GM21825 (cell line): ENCODE data around the gene NUDT5.
"Not testable (repeated sequence)": the region's sequence is repeated elsewhere in the genome, so short reads cannot be mapped to it uniquely, and the experiment has no call there.

Experiments
- ATAC-seq: cut with Tn5 transposase; IDR thresholded peaks from one replicate; pipeline ENCODE4 v1.9.1; 2021; ENCODE audit warnings: mild to moderate bottlenecking, moderate library complexity; ENCODE audit not compliant: unreplicated experiment

NUDT5 gene

DNA sequence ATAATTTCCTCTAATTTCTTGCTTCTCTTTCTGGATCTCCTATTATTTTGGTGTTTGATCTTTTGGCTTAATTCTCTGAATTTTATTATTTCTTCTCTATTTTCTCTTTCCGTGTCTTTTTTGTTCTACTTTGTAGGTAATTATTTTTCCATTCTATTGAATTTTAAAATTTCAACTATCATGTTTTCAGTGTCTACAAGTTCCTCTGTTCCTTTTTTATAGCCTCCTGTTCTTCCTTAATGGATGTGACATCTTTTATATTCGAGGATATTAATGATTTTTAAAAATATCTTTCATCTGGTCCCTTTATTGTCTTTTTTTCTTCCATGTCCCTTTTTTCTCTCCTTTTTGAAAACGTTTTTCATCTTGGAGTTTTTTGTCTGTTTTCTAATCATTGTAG is 11.4 kb upstream of the NUDT5 start:
- ATAC-seq = no peak

DNA sequence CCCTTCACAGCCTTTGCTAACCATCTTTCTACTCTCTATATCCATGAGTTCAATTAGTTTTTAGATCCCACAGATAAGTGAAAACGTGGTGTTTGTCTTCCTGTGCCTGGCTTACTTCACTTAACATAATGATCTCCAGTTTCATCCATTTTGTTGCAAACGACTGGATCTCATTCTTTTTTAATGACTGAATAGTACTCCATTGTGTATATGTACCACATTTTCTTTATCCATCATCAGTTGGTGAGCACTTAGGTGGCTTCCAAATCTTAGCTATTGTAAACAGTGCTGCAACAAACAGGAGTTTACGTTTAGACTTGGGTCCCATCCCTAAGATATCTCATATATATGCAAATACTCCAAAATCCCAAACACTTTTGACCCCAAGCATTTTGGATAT is 9.4 kb upstream of the NUDT5 start:
- no peak for ATAC-seq

- no peak for ATAC-seq
These were observed 6.5 kb upstream of the NUDT5 start for GRCh38 chr10:12202226-12202625.

DNA sequence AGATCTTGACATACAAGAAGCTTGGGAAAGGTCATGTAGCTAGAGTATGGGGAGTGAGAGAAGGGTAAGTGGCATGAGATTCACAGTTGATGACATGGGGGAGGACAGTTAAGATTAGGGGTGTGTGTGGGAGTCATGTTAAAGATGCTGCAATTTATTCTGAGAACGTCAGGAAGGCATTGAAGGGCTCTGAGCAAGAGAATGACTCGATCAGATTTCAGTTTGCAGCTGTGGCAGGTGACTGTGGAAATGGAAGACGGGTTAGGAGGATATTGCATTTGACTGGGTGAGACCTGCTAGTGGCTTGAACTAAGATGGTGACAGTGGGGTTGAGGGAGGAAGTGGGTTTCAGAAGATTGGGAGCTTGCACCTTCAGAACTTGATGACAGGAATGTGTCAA is 5.9 kb upstream of the NUDT5 start:
- no peak for ATAC-seq

GRCh38 chr10:12200850-12201249 is 5.2 kb upstream of the NUDT5 start:
- no peak for ATAC-seq

- ATAC-seq = no peak
These were observed 2.5 kb upstream of the NUDT5 start for GRCh38 chr10:12198156-12198555.

DNA sequence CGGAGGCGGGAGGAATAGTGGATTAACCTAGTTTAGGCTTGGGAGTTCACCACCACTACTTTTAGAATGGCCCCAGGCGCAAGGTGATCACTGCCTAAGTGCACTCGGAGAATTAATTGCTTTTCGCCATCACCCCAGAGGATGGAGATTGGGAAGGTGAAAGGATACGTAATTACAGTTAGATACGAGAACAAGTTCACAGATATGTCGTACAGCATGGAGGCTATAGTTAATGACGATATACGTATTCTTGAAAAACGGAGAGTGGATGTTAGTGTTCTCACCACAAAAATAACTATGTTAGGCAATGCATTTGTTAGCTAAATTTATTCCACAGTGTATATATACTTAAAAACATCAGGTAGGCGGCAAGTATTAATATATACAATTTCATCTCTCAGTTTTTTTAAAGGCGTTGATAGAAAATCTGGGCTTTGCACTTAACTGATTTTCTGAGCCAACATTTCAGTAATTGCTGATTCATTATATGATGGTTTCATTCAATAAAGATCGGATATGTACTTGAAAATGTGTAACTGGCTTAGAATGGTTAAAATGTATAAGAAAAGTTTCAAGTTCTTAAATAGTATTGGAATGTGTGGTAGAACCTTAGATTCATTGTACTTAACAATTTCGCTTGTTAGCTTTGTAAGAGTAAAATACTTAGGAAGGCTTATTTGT is 980 bp upstream of the NUDT5 start:
- no peak for ATAC-seq

DNA sequence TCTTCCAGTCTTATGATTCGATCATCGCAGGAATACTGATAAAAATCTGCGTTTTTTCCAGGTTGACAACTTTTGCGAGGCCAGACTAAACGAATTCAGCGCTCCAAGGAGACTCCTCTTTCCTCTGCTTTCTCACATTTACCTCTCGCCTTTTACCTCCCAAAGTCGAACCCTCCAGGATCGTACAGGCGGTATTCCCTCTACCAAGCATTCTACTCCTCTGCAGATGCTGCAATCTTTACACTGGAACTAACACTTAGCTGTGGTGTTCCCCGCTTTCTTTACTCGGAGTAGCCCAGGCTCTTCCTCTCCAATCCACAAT is 449 bp downstream of the NUDT5 start:
- ATAC-seq = peak; percentile 19

DNA sequence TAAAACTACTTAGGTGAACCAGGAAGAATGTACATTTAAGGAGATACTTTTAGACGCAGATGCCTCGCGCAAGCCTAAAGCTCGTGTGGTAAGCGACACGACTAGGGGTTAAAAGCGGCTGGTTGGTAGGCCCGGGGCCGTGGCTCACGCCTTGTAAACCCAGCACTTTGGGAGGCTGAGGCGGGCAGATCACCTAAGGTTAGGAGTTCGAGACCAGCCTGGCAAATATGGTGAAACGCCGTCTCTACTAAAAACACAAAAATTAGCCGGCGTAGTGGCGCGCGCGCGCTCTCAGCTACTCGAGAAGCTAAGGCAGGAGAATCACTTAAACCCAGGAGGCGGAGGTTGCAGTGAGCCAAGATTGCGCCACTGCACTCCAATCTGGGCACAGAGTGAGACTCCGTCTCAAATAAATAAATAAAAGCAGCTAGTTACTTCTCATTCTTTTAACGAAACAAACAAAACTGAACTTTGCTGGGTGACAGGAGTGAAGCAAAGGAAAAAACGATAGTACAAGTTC is 879 bp downstream of the NUDT5 start:
- no peak for ATAC-seq

DNA sequence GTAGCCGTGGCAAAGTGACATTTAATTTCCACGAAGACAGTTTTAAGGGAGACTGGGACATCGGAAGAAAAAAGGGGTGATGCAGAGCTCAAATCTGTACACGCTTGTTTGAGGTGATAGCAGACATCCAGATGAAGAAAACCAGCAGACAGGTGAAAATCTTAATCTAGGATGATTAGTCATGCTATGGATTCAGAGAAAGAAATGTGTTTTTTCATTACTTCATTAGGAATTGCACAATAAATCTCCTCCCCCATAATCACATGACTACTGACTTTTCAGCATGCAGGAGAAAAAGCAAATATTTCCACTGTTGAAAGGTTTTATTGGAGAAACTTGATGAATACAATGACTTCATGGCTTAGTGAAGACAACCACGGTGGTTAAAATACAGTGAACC is 2.5 kb downstream of the NUDT5 start:
- ATAC-seq = no peak

- no peak for ATAC-seq
These were observed 4.0 kb downstream of the NUDT5 start for GRCh38 chr10:12191715-12192114.

DNA sequence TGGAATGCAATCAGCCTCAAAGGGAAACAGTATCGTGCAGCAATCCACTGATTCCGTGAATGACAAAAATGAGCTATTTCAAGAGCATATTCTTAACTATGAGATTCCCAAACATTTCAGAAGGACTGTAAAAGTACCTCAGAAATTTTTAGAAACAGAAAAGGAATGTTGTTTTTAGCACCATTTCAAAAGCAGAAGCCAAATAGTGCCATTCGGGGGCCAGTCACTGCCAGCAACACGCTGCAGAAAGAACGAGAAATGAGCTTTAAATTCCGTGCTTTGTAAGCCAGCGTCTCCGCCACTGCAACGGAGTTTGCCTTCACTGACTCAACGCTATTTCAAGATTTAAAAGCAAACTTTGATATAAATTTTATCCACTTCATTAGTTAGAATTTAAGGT is 6.3 kb downstream of the NUDT5 start:
- no peak for ATAC-seq

GRCh38 chr10:12188656-12189055 is 7.0 kb downstream of the NUDT5 start:
- ATAC-seq = no peak

DNA sequence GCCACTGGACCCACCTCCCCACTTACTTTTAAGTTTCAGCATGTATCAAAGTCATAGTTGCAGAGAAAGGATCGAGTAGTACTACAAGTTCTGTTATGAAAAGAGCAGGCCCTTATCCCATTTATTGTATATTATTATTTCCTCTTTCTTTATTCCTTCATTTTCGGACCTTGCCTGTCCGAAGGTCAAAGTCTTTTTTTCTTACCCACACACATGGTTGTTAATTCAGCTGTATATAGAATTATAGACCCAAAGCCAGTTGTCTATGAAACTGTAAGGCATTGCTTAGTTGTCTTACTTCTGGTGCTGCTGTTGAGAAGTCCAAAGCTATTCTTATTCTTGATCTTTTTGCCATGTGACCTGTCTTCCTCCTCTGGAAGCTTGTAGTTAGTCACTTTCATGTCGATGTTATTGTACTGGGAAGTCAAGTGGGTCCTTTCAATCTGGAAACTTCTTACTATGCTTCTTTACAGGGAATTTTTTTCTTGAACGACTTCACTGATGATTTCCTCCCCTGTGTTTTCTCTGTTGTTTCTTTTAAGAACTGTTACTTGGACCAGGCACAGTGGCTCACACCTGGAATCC is 8.3 kb downstream of the NUDT5 start:
- no peak for ATAC-seq

DNA sequence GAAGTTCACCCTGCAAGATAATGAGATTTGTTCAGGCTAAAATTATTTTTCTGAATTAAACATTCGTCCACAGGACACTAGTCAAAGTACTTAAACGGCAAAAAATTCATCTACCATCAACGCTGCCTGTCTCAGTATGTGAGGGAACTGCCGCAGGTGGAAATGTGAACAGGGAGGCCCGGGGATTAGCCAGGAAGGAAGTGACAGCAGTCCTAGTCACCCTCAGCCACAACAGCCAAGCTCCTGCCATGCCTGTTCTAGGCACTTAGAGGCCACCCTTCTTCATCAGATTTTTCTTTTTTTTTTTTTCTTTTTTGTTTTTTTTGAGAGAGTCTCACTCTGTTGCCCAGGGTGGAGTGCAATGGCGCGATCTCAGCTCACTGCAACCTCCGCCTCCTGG is 9.4 kb downstream of the NUDT5 start:
- ATAC-seq = no peak

DNA sequence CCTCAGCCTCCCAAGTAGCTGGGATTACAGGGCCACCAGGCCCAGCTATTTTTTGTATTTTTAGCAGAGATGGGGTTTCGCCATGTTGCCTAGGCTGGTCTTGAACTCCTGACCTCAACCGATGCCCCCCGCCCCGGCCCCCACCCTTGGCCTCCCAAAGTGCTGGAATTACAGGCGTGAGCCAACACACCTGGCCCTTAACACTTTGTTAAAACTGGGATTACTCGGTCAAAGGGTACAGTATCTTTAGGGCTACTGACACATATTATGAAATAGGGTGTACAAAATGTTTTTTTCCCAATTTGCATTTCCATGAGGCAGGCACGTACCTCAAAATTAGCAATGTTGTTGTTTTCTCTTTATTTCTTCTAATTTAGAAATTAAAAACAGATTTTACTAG is 11.5 kb downstream of the NUDT5 start:
- ATAC-seq = no peak

- no peak for ATAC-seq
These were observed 14.5 kb downstream of the NUDT5 start for GRCh38 chr10:12181065-12181775.

DNA sequence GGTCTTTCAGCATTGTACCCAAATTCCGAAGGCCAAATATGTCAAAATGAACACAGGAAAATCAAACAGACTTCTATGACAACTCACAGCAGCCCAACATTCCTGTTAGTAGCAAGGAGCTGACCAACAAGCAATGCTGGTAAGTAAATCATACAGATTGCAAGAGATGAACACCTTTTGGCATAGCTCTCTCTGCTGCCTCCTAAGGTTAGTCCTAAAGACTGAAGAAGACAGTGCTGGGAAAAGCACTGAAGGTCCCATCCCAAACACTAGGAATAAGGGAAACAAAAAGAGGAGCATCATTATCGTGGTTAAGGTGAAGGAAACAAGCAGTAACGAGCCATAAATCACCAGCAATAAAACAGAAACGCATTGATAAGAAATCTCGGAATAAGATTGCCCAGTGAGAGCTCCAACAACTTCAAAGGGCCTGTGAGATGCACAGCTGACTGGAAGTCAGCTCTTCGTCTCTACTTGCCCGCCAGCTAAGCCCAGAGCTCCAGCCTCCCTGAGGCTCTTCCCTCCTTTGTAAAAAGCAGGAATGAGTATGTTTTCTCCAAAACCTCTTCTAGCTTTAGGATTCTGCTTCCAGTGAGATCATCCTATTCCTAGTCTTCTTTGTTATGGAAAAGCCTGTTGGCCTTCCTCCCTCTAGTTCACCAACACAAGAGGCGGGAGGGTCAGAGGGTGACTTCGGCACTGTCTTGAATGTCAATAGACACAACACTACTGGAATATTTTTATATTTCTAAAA is 15.3 kb downstream of the NUDT5 start:
- ATAC-seq = no peak

DNA sequence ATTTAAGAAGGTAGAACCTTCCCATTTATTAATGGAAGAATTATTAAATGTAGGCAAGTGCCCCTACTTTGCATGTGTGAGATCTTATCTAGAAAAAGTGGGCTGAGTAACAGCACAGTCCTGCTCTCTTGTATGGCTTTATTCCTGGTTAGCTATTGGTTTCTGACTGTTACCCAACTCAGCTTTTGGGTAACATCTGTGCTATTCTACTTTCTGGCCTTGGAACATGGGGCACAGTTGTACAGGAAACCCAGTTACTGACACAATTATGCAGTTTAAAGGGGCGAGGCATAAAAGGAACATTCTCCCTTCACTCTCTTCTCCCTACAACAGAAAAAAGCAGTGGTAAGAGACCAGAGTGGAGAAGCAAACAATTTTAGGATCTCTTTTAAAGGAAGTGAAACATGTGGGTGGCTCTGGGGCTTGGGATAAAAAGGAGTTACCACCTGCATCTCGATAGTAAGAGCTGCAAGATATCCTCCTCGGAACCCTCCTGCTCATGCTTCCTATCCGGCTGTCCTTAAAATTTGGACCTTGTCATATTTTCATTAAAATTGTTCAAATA is 16.0 kb downstream of the NUDT5 start:
- no peak for ATAC-seq

GRCh38 chr10:12177642-12178041 is 18.0 kb downstream of the NUDT5 start:
- no peak for ATAC-seq

- not testable (repeated sequence) for ATAC-seq
These were observed 24.2 kb downstream of the NUDT5 start for GRCh38 chr10:12171512-12171911.
